ENCODE results near the gene EIF4B. TPM values are rescaled to one million over a fixed set of nuclear protein-coding genes. Genes with fewer than 3 reads are reported as not detected.

Gene EIF4B
- total and polyA plus RNA-seq, 12 donors = 77.1 to 800 (median 557) TPM

DNA sequence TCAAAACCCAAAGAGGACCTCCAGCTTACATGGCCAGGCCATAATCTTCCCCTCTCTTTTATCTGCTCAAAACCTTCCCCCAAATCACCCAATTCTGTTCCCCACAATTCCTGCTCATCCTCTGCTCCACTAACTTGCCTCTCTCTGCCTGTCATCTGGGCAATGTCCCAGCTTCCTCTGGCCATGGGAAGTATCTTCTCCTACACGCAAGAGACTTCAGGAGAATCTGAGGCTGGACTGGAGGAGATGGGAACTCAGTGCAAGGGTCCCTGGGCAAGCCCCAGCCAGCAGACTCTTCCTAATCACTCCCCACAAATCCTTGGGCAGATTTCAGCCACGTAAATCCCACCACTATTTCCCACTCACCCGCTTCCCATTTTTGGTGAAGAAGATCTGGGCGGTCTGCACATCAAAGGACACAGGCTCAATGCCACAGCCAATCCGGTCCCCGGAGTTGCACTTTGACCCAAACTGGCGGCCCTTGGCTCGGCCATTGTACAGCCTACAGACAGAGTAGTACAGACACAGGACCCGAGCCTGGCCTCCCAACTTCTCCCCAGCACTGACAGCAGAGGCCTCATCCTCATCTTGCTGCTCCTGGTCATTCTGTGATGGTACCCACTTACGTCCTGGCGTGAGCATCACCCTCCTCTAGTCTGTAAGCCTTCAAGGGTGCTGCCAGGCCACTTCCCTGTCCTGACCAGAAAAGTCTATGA is 68.2 kb downstream of the EIF4B start:
- intact Hi-C loops (cut with DNase I) = no loop called here
- DNase-seq = peak in 1 of 7 donors; percentile 53
- TF ChIP-seq POLR2A (IDR thresholded peaks at IDR 0.05) = no peak
- TF ChIP-seq, protein P1, sequence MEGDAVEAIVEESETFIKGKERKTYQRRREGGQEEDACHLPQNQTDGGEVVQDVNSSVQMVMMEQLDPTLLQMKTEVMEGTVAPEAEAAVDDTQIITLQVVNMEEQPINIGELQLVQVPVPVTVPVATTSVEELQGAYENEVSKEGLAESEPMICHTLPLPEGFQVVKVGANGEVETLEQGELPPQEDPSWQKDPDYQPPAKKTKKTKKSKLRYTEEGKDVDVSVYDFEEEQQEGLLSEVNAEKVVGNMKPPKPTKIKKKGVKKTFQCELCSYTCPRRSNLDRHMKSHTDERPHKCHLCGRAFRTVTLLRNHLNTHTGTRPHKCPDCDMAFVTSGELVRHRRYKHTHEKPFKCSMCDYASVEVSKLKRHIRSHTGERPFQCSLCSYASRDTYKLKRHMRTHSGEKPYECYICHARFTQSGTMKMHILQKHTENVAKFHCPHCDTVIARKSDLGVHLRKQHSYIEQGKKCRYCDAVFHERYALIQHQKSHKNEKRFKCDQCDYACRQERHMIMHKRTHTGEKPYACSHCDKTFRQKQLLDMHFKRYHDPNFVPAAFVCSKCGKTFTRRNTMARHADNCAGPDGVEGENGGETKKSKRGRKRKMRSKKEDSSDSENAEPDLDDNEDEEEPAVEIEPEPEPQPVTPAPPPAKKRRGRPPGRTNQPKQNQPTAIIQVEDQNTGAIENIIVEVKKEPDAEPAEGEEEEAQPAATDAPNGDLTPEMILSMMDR (IDR thresholded peaks at IDR 0.05) = no peak
- H3K9me3 ChIP-seq (replicated peaks in 1 of 3) = no peaks in the 10 kb centered on the region
- peaks cover 25 to 60% of the 10 kb centered on the region in 2 donors for H3K4me1 ChIP-seq (replicated peaks in 1 of 2)
- peaks cover 0 to 31% of the 10 kb centered on the region in 2 donors for H3K36me3 ChIP-seq (replicated peaks in 1 of 2)
- H3K27ac ChIP-seq = peak overlapping the region in 2 of 5 donors; percentile 41 to 60
- 90 to 92% (median 91%) methylated on average over 11 of the region's 11 CpGs for WGBS, 4 donors
- no peaks in the 10 kb centered on the region for H3K27me3 ChIP-seq
- no peak overlapping the region for H3K4me3 ChIP-seq

DNA sequence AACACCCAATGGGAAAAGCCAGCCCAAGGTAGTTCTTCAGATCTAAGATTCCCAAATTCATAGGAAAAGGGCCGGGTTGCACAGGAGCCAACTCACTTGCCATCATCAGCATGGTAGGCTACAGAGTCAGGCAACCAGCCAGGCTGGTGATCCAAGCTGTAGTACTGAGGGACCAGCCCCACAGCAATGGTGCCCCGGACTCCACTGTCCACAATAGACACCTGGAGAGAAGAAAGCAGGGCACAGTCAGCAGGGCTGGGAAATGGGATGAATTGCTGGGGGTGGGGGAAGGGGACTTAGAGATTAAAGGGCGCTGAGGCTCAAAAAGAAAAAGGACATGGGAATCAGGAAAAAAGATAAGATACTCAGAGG is 68.7 kb downstream of the EIF4B start:
- Histone ChIP-seq H3K4me1 (replicated peaks in 1 of 2) (peaks cover 27 to 60% of the 10 kb centered on the region in 2 donors), H3K27me3 (no peaks in the 10 kb centered on the region), H3K4me3 (no peak overlapping the region), H3K27ac (peak overlapping the region in 2 of 5 donors; percentile 41 to 62), H3K9me3 (replicated peaks in 1 of 3) (no peaks in the 10 kb centered on the region), H3K36me3 (replicated peaks in 1 of 2) (peaks cover 0 to 31% of the 10 kb centered on the region in 2 donors)
- 80 to 94% (median 90%) methylated on average over 3 of the region's 3 CpGs for WGBS, 4 donors
- intact Hi-C loops (cut with DNase I) = no loop called here
- peak in 1 of 7 donors; percentile 49 for DNase-seq
- TF ChIP-seq, protein P1 (IDR thresholded peaks at IDR 0.05) = no peak
- TF ChIP-seq POLR2A (IDR thresholded peaks at IDR 0.05) = no peak

DNA sequence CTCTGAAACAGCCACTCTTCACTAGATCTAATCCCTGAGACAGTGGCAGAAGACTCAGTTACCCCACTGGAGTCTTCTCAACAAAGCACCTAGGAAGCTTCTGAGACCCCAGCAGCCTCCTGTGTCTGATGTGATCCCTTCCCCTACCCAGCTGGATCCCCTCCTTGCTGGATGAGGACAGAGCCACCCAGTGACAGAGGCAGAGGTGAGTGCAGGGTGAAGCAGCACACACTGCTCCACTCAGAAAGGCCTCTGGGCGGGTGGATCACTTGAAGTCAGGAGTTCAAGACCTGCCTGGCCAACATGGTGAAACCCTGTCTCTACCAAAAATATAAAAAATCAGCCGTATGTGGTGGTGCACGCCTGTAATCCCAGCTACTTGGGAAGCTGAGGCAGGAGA is 70.2 kb downstream of the EIF4B start:
- peaks cover 27 to 55% of the 10 kb centered on the region in 2 donors for H3K4me1 ChIP-seq (replicated peaks in 1 of 2)
- no peaks in the 10 kb centered on the region for H3K27me3 ChIP-seq
- no peak for TF ChIP-seq POLR2A (IDR thresholded peaks at IDR 0.05)
- TF ChIP-seq, protein P1 (IDR thresholded peaks at IDR 0.05) = no peak
- 91 to 96% (median 92%) methylated on average over 3 of the region's 3 CpGs for WGBS, 4 donors
- H3K36me3 ChIP-seq (replicated peaks in 1 of 2) = peaks cover 0 to 31% of the 10 kb centered on the region in 2 donors
- peak overlapping the region in 2 of 5 donors; percentile 11 to 61 for H3K27ac ChIP-seq
- no peaks in the 10 kb centered on the region for H3K9me3 ChIP-seq (replicated peaks in 1 of 3)
- no peak overlapping the region for H3K4me3 ChIP-seq
- peak in 1 of 7 donors; percentile 6 for DNase-seq
- intact Hi-C loops (cut with DNase I) = no loop called here

DNA sequence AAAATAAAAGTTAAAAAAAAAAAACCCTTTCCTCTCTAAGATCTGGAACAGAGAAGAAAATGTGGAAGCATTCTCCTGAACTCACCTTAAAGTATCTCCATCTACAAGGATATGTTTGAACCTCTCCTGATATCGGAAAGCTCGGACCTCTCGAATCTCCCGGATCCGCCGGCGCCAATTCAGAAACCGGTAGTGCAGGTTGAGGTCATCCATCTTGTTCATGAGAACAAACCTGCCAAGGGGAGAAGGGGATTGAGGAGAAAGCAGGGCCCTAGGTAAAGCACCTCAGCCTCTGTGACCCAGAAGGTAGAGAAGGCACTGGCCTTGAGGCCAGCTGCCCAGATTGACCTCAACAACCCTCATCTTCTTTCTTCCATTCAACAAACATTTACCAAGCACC is 70.8 kb downstream of the EIF4B start:
- Histone ChIP-seq H3K4me3 (no peak overlapping the region), H3K9me3 (replicated peaks in 1 of 3) (no peaks in the 10 kb centered on the region), H3K4me1 (replicated peaks in 1 of 2) (peaks cover 22 to 49% of the 10 kb centered on the region in 2 donors), H3K27ac (no peak overlapping the region), H3K27me3 (no peaks in the 10 kb centered on the region), H3K36me3 (replicated peaks in 1 of 2) (peaks cover 0 to 31% of the 10 kb centered on the region in 2 donors)
- 92 to 95% (median 95%) methylated on average over 8 of the region's 8 CpGs for WGBS, 4 donors
- intact Hi-C loops (cut with DNase I) = no loop called here
- DNase-seq = no peak
- TF ChIP-seq, protein P1 (IDR thresholded peaks at IDR 0.05) = no peak
- TF ChIP-seq POLR2A (IDR thresholded peaks at IDR 0.05) = no peak

Measured in adrenal gland (tissue), 12 donors.